Measurements from ENCODE around the gene PDXK.

Gene PDXK

DNA sequence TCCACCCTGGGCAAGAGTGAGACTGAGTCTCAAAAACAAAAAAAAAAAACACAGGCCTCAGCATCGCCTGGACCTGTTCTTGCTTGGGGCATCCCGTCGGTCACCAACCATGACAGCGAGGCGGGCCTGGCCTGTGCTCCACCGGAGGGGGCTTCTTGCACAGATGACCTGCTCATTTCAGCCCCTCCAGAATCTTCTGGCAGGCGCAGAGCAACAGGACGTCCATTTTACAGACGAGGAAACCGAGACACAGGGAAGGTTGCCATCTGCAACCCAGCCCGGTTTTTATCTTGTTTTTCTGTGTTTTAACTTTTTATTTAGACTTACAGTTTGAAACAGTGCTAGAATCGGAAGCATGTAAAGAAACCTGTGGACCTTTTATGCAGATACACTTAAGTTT, 56.3 kb downstream of the PDXK start:
- TF ChIP-seq, protein P1, sequence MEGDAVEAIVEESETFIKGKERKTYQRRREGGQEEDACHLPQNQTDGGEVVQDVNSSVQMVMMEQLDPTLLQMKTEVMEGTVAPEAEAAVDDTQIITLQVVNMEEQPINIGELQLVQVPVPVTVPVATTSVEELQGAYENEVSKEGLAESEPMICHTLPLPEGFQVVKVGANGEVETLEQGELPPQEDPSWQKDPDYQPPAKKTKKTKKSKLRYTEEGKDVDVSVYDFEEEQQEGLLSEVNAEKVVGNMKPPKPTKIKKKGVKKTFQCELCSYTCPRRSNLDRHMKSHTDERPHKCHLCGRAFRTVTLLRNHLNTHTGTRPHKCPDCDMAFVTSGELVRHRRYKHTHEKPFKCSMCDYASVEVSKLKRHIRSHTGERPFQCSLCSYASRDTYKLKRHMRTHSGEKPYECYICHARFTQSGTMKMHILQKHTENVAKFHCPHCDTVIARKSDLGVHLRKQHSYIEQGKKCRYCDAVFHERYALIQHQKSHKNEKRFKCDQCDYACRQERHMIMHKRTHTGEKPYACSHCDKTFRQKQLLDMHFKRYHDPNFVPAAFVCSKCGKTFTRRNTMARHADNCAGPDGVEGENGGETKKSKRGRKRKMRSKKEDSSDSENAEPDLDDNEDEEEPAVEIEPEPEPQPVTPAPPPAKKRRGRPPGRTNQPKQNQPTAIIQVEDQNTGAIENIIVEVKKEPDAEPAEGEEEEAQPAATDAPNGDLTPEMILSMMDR (IDR thresholded peaks at IDR 0.05; ENCODE audit: control insufficient read depth, insufficient read depth, low read depth, low read length, missing control alignments): no peak
- H3K4me3 ChIP-seq (ENCODE audit: control insufficient read depth, low read depth, low read length): peak overlapping the region; percentile 75
- DNase-seq (ENCODE audit: low read depth): no peak

DNA sequence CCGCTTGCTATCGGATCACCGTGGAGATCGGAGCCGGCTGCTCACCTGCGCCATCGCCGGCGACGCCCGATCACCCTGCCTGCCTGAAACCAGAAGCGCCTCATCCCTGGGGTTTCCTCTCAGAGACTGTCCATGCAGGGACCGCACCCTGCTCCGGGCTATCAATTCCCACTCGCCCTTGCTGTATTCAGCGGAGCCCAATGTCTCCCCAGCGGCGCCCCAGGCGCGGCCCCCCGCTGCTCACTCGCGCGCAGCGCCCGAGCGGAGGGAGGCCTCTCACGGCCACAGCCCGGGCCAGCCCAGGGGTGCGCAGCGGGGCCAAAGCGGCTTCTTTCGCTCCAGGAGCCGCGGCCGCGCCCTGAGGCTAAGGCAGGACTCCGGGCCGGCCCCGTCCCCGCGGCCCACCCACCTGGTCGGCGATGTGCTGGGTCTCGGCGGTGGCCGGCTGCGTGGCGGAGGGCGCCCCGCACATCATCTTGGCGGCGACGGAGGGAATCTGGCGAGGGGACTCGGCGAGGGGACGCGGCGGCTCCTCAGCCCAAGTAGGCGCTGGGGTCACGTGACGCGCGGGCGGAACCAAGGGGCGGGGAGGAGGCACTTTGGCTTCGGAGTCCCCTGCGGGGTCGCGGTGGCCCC, 57.0 kb downstream of the PDXK start, which contains the start of gene CSTB:
TSS of gene CSTB (minus strand) at position 514 of the 636 bp plus-strand sequence. CDS start at position 475, 39 bp downstream.
- TF ChIP-seq, protein P1 (IDR thresholded peaks at IDR 0.05; ENCODE audit: control insufficient read depth, insufficient read depth, low read depth, low read length, missing control alignments): no peak
- no peak for DNase-seq (ENCODE audit: low read depth)
- peak within 1 kb of the TSS; percentile 75 for H3K4me3 ChIP-seq (ENCODE audit: control insufficient read depth, low read depth, low read length)

DNA sequence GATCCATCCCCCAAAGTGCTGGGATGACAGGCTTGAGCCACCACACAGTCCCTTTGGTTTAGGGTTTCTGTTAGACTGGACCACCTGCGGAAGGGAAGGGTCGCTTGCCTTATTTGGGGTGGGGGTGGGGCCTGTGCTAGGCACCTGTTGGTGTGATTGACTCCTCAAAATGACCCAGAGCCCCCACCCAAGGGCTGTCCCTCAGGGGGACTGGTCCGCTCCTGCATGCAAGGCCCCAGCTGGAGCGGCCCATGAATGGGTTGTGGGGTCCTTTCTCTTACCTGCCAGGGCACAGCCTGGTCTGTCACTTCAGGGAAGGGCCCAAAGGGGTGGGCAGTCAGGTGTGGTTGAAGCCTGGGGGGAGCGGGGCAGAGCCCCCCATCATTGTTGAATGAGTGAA, 59.0 kb downstream of the PDXK start:
- H3K4me3 ChIP-seq (ENCODE audit: control insufficient read depth, low read depth, low read length): no peak overlapping the region
- no peak for DNase-seq (ENCODE audit: low read depth)
- TF ChIP-seq, protein P1 (IDR thresholded peaks at IDR 0.05; ENCODE audit: control insufficient read depth, insufficient read depth, low read depth, low read length, missing control alignments): no peak

DNA sequence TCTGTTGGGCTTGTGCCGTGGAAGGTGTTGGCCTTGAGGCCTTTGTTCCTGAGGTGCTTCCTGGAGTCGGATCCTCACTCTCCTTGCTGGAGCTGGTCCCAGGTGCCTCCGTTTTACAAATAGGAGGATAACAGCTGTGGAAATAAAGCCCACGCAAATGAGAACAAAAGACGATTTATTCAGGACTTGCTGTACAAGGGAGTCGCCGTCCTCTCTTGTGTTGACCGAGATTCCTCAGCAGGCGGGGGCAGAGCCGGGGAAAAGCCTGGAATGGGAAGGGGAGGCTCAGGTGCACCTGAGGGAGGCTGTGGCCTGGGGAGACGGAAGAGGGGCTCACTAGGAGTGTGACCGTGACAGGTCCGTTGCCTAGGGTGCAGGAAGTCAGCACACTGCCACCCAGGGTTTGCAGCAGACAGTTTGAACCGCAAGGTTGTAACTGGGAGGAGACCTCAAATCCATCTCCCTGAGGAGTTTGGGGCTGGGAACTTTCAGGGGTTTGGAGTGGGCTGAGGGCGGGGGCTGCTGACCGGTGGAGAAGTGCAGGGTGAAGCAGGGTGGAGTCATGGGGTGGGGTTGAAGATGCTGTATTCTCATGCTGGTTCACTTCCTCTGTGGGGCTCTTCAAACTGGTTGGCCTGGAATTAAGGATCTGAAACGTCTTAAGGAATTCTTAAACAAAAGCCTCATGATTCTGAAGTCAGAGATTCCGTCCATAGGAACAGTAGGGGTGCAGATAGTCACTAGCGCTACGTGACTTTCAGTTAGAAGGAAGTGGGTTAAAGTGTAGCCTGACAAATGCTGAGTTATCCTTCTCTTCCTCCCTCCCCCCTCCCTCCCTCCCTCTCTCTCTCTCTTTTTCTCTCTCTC, 59.8 kb downstream of the PDXK start:
- H3K4me3 ChIP-seq (ENCODE audit: control insufficient read depth, low read depth, low read length): no peak overlapping the region
- TF ChIP-seq, protein P1 (IDR thresholded peaks at IDR 0.05; ENCODE audit: control insufficient read depth, insufficient read depth, low read depth, low read length, missing control alignments): no peak
- no peak for DNase-seq (ENCODE audit: low read depth)

DNA sequence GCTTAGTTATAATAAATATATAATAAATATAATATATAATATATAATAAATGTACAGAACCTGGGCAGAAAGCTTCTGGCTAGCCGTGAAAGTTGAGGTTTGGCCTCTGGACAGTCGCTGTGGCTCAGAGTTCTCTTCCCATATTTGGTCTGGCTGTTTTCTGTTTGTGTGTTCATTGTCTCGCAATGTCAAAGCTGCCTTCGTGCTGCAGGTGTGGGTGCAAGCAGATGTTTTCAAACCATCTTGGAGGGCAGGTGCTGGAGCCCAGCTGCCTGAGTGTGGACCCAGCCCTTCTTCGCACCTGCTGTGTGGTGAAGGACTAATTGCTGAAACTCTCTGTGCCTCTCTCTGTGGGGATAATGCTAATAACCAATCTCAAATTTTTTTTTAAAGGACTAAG, 60.7 kb downstream of the PDXK start:
- no peak overlapping the region for H3K4me3 ChIP-seq (ENCODE audit: control insufficient read depth, low read depth, low read length)
- no peak for DNase-seq (ENCODE audit: low read depth)
- TF ChIP-seq, protein P1 (IDR thresholded peaks at IDR 0.05; ENCODE audit: control insufficient read depth, insufficient read depth, low read depth, low read length, missing control alignments): no peak

DNA sequence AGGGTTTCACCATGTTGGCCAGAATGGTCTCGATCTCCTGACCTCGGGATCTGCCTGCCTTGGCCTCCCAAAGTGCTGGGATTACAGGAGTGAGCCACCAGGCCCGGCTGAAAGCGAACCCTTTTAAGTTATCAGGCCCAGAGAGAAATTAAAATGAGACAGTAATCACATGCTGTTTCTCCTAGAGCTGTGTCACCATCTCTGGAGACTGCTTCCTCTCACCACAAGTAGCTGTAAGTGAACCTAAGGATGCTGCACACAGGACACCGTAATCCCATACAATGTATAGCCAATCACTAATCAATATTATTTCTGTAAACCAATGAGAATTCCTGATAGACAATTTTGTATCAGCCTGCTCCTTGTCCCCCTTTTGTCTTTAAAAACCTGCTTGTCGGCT, 62.9 kb downstream of the PDXK start:
- TF ChIP-seq, protein P1 (IDR thresholded peaks at IDR 0.05; ENCODE audit: control insufficient read depth, insufficient read depth, low read depth, low read length, missing control alignments): no peak
- no peak for DNase-seq (ENCODE audit: low read depth)
- no peak overlapping the region for H3K4me3 ChIP-seq (ENCODE audit: control insufficient read depth, low read depth, low read length)

Measured in AG09309 (cell line).